CD4-positive, alpha-beta T cell (primary cell): ENCODE data around the gene COG2. TPM values are rescaled to one million over a fixed set of nuclear protein-coding genes. Genes with fewer than 3 reads are reported as not detected.
"Not testable (repeated sequence)": the region's sequence is repeated elsewhere in the genome, so short reads cannot be mapped to it uniquely, and the experiment has no call there.

Experiments used
- ATAC-seq: fragments of 200-7000 bp; cut with Tn5 transposase; one replicate; pipeline ENCODE4 v1.10.0; 2022; ENCODE audit warnings: mild to moderate bottlenecking; ENCODE audit not compliant: poor library complexity
- CTCF ChIA-PET: fragments of 350-600 bp; sonication (Branson Sonifier 250); formaldehyde crosslinking; loops from one replicate; lab custom pipeline; 2021; ENCODE audit warnings: antibody characterized with exemption, inconsistent platforms; lab: Charles Lee
- POLR2A ChIA-PET: fragments of 350-600 bp; sonication (Branson Sonifier 250); formaldehyde crosslinking; loops from one replicate; lab custom pipeline; 2021; ENCODE audit warnings: antibody characterized with exemption, inconsistent platforms; lab: Charles Lee
- DNase-seq, 14 experiments: peaks; one replicate each; pipeline ENCODE4 v3.0.0-alpha.2; 2013 to 2020; ENCODE audit warnings: mixed read lengths in 2 of 14
- H3K27ac ChIP-seq, 2 donors: one replicate each; pipeline versions ENCODE4 v1.5.1 to v1.7.0; 2013; ENCODE audit warnings: low read length in 2 of 2, low read depth in 1 of 2, mild to moderate bottlenecking in 1 of 2
- H3K27me3 ChIP-seq, 2 experiments: 1 replicate in 1 of 2; 2 replicates in 1 of 2; pipeline versions ENCODE4 v1.6.1 to v1.7.0; 2013; ENCODE audit warnings: low read length in 2 of 2, control low read depth in 1 of 2, mild to moderate bottlenecking in 1 of 2, moderate library complexity in 1 of 2; ENCODE audit not compliant: insufficient read depth in 2 of 2, control insufficient read depth in 1 of 2
- H3K36me3 ChIP-seq: one replicate; pipeline ENCODE4 v1.6.1; 2013; ENCODE audit warnings: low read length, control low read depth; ENCODE audit not compliant: insufficient read depth
- H3K4me1 ChIP-seq: one replicate; pipeline ENCODE4 v1.6.1; 2013; ENCODE audit warnings: low read length, control low read depth; ENCODE audit not compliant: insufficient read depth
- H3K4me3 ChIP-seq: one replicate; pipeline ENCODE4 v1.5.1; 2013; ENCODE audit warnings: mild to moderate bottlenecking, low read length, moderate library complexity
- H3K9me3 ChIP-seq, 2 experiments: 1 replicate in 1 of 2; 2 replicates in 1 of 2; pipeline versions ENCODE4 v1.6.1 to v1.7.0; 2013; ENCODE audit warnings: low read length in 2 of 2, mild to moderate bottlenecking in 2 of 2, control low read depth in 1 of 2, moderate library complexity in 1 of 2; ENCODE audit not compliant: control insufficient read depth in 1 of 2, insufficient read depth in 1 of 2
- H3K27ac Mint-ChIP-seq: one replicate; pipeline ENCODE4 v1.8.0; 2020; ENCODE audit warnings: mixed read lengths
- H3K27me3 Mint-ChIP-seq: one replicate; pipeline ENCODE4 v1.8.0; 2021; ENCODE audit warnings: mixed read lengths
- H3K36me3 Mint-ChIP-seq: one replicate; pipeline ENCODE4 v1.8.0; 2021; ENCODE audit warnings: low read depth, mixed read lengths
- H3K4me1 Mint-ChIP-seq: one replicate; pipeline ENCODE4 v1.8.0; 2021; ENCODE audit warnings: low read depth, mixed read lengths
- H3K4me3 Mint-ChIP-seq: one replicate; pipeline ENCODE4 v1.8.0; 2020; ENCODE audit warnings: mild to moderate bottlenecking, mixed read lengths
- H3K9me3 Mint-ChIP-seq: one replicate; pipeline ENCODE4 v1.8.0; 2020; ENCODE audit warnings: mixed read lengths
- intact Hi-C, 2 experiments: fragments of 100-400 bp; cut with DNase I in 1 of 2; cut with micrococcal nuclease in 1 of 2; formaldehyde crosslinking; loops; one replicate each; pipeline versions ENCODE4 v1.15.1 to v1.9.0; 2023 to 2025; cut with DNase I, micrococcal nuclease
- total RNA-seq, 174 experiments: library from RNA in 2 of 174; stranded (reverse) in 2 of 174; gene quantifications; one replicate each; pipeline ENCODE4 v1.2.3 and lab custom pipeline; 2021 to 2026
- TF ChIP-seq, protein P1 (sequence below): fragments of 200-600 bp; IDR thresholded peaks from one replicate; pipeline ENCODE4 v1.8.0; 2022; ENCODE audit warnings: antibody characterized with exemption, mild to moderate bottlenecking

The COG2 gene
- total RNA-seq, 2 experiments from 2014 or later: 17.3 to 21.4 TPM

DNA sequence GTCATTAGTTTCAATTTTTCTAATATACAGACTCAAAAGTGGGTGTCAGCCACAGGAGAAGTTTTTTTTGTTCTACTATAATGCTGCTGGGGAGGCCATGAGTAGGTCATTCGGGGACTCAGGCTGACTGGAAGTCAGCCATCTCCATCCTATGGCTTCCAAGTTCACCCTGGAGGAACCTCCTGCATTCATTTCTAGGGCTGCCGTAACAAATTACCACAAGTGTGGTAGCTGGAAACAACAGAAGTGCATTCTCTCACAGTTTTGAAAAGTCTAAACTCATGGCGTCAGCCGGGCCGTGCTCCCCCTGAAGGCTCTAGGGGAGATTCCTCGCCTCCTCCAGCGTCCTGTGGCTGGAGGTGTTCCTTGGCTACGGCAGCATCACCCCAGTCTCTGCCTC lies 53.9 kb downstream of the COG2 start:
- no peak for ATAC-seq
- no peaks in the 10 kb centered on the region for H3K9me3 Mint-ChIP-seq
- POLR2A ChIA-PET: no interaction called here
- no peak overlapping the region for H3K27ac Mint-ChIP-seq
- Histone ChIP-seq H3K9me3 (no peaks in the 10 kb centered on the region), H3K36me3 (peaks cover 17% of the 10 kb centered on the region), H3K4me3 (no peak overlapping the region), H3K27me3 (peaks cover 0 to 2% of the 10 kb centered on the region in 2 experiments), H3K4me1 (peaks cover 5% of the 10 kb centered on the region), H3K27ac (no peak overlapping the region)
- DNase-seq: no peak
- intact Hi-C loops: no loop called here
- H3K36me3 Mint-ChIP-seq: peaks cover 29% of the 10 kb centered on the region
- no peak overlapping the region for H3K4me3 Mint-ChIP-seq
- CTCF ChIA-PET: no interaction called here
- TF ChIP-seq, protein P1, sequence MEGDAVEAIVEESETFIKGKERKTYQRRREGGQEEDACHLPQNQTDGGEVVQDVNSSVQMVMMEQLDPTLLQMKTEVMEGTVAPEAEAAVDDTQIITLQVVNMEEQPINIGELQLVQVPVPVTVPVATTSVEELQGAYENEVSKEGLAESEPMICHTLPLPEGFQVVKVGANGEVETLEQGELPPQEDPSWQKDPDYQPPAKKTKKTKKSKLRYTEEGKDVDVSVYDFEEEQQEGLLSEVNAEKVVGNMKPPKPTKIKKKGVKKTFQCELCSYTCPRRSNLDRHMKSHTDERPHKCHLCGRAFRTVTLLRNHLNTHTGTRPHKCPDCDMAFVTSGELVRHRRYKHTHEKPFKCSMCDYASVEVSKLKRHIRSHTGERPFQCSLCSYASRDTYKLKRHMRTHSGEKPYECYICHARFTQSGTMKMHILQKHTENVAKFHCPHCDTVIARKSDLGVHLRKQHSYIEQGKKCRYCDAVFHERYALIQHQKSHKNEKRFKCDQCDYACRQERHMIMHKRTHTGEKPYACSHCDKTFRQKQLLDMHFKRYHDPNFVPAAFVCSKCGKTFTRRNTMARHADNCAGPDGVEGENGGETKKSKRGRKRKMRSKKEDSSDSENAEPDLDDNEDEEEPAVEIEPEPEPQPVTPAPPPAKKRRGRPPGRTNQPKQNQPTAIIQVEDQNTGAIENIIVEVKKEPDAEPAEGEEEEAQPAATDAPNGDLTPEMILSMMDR: no peak
- H3K4me1 Mint-ChIP-seq: no peaks in the 10 kb centered on the region
- H3K27me3 Mint-ChIP-seq: no peaks in the 10 kb centered on the region

DNA sequence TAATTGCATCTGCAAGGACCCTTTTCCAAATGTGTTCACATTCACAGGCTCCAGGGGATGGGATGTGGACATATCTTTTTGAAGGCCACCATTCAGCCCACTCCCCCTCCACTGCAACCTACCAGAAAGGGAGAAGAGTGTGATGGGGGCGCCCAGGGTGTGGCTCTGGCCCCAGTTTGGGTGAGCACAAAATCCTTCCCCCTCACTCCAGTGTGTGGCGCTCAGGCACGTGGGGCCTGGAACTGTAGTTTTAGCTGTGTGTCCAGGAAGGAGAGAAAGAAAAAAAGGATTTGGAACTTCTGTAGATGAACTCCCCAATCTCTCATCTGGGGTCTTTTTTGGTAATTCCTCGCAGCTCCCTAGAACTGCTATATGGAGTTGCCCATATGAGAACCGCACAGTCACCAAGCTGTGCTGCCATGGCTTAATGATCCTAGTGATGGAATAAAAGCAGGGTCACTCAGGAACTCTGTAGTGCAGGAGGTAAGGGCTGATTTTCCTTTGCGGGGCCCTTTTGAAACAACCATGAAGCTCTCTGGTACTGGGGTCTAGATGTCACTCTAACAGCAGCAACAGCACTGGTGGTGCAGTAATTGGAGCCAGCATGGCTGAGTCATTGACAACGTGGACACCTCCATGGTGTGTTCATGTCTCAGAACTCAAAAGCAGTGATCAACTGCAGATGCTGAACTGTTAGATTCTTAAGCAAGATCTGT lies 54.6 kb downstream of the COG2 start:
- H3K27ac Mint-ChIP-seq: no peak overlapping the region

DNA sequence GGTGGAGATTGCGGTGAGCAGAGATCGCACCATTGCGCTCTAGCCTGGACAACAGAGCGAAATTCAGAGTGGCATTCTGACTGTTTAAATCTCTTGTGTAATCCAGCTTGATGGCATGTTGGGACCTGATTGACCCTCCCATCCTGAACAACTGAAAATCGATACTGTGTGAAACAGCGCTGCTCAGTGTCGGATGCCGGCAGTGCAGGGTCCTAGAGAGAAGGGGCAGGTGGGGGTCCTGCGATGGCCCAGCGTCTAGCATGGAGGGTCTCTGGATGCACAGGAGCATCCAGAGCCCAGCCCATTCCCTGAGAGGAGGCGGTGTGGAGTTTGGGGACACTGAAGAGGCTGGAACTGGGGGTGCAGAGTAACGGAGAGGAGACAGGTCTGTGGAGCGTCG lies 55.8 kb downstream of the COG2 start:
- TF ChIP-seq, protein P1: no peak
- Histone ChIP-seq H3K36me3 (peaks cover 3% of the 10 kb centered on the region), H3K4me1 (peaks cover 5% of the 10 kb centered on the region), H3K27me3 (peaks cover 0 to 2% of the 10 kb centered on the region in 2 experiments), H3K4me3 (no peak overlapping the region), H3K27ac (no peak overlapping the region), H3K9me3 (no peaks in the 10 kb centered on the region)
- intact Hi-C loops: no loop called here
- ATAC-seq: no peak
- no peaks in the 10 kb centered on the region for H3K9me3 Mint-ChIP-seq
- H3K27me3 Mint-ChIP-seq: no peaks in the 10 kb centered on the region
- no peak for DNase-seq
- no peaks in the 10 kb centered on the region for H3K4me1 Mint-ChIP-seq
- H3K27ac Mint-ChIP-seq: no peak overlapping the region
- peaks cover 10% of the 10 kb centered on the region for H3K36me3 Mint-ChIP-seq
- ChIA-PET POLR2A (no interaction called here), CTCF (no interaction called here)
- no peak overlapping the region for H3K4me3 Mint-ChIP-seq

More for the DNA sequence above, 54.6 kb downstream of the COG2 start:
- ChIA-PET CTCF (no interaction called here), POLR2A (no interaction called here)
- intact Hi-C loops: no loop called here
- H3K4me1 ChIP-seq: peaks cover 5% of the 10 kb centered on the region
- H3K9me3 ChIP-seq: no peaks in the 10 kb centered on the region
- no peak for DNase-seq
- ATAC-seq: no peak
- Mint-ChIP-seq H3K36me3 (peaks cover 22% of the 10 kb centered on the region), H3K9me3 (no peaks in the 10 kb centered on the region), H3K27me3 (no peaks in the 10 kb centered on the region), H3K4me1 (no peaks in the 10 kb centered on the region), H3K4me3 (no peak overlapping the region)
- H3K36me3 ChIP-seq: peaks cover 10% of the 10 kb centered on the region
- no peak overlapping the region for H3K4me3 ChIP-seq
- TF ChIP-seq, protein P1: no peak
- no peak overlapping the region for H3K27ac ChIP-seq
- H3K27me3 ChIP-seq: peaks cover 0 to 2% of the 10 kb centered on the region in 2 experiments

DNA sequence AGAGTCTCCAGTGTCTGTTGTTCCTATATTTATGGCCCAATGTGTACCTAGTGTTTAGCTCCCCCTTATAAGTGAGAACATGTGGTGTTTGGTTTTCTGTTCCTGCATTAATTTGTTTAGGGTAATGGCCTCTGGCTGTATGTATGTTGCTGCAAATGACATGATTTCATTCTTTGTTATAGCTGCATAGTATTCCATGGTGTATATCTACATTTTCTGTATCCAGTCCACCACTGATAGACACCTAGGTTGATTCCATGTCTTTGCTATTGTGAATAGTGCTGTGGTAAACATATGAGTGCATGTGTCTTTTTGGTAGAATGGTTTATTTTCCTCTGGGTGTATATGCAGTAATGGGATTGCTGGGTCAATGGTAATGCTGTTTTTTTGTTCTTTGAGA lies 56.7 kb downstream of the COG2 start:
- H3K27me3 Mint-ChIP-seq, H3K4me3 Mint-ChIP-seq, H3K4me3 ChIP-seq, H3K9me3 Mint-ChIP-seq, H3K36me3 ChIP-seq, ATAC-seq, DNase-seq, H3K4me1 Mint-ChIP-seq, intact Hi-C loops, H3K36me3 Mint-ChIP-seq, H3K27ac ChIP-seq, H3K4me1 ChIP-seq, H3K9me3 ChIP-seq, H3K27me3 ChIP-seq, POLR2A ChIA-PET, H3K27ac Mint-ChIP-seq: not testable (repeated sequence)
- CTCF ChIA-PET: interaction anchor here (1.2 kb wide), 1 partner anchor 47 kb away, joined by 3 read pairs; no protein-coding TSS in a partner anchor
